Testis (tissue), 2 donors: Measurements from ENCODE around the gene TMEM168.
"Not testable (repeated sequence)": the region's sequence is repeated elsewhere in the genome, so short reads cannot be mapped to it uniquely, and the experiment has no call there.

Experiments used
- POLR2A ChIP-seq: fragments of 450-650 bp; IDR thresholded peaks from one replicate; pipeline ENCODE4 v1.6.1; 2017; ENCODE audit warnings: antibody characterized with exemption, mild to moderate bottlenecking, moderate library complexity
- TF ChIP-seq, protein P1 (sequence below), 3 experiments: fragments of 450-650 bp in 2 of 3; fragments of 200-600 bp in 1 of 3; sonication (generic) in 1 of 3; IDR thresholded peaks; one replicate each; pipeline ENCODE4 v1.5.1; 2016 to 2019; ENCODE audit warnings: antibody characterized with exemption in 3 of 3, mild to moderate bottlenecking in 2 of 3, moderate library complexity in 1 of 3

DNA sequence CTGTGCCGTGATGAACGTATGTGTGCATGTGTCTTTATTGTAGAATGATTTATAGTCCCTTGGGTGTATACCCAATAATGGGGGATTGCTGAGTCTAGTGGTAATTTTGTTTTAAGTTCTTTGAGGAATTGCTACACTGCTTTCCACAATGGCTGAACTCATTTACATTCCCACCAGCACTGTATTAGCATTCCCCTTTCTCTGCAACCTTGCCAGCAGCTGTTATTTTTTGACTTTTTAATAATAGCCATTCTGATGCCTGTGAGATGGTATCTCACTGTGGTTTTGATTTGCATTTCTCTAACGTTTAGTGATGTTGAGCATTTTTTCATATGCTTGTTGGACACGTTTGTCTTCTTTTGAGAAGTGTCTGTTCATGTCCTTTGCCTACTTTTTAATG is 45.7 kb upstream of the TMEM168 start:
- TF ChIP-seq, protein P1, sequence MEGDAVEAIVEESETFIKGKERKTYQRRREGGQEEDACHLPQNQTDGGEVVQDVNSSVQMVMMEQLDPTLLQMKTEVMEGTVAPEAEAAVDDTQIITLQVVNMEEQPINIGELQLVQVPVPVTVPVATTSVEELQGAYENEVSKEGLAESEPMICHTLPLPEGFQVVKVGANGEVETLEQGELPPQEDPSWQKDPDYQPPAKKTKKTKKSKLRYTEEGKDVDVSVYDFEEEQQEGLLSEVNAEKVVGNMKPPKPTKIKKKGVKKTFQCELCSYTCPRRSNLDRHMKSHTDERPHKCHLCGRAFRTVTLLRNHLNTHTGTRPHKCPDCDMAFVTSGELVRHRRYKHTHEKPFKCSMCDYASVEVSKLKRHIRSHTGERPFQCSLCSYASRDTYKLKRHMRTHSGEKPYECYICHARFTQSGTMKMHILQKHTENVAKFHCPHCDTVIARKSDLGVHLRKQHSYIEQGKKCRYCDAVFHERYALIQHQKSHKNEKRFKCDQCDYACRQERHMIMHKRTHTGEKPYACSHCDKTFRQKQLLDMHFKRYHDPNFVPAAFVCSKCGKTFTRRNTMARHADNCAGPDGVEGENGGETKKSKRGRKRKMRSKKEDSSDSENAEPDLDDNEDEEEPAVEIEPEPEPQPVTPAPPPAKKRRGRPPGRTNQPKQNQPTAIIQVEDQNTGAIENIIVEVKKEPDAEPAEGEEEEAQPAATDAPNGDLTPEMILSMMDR (IDR thresholded peaks at IDR 0.05), result not testable (repeated sequence)
- TF ChIP-seq POLR2A, result not testable (repeated sequence)
